ENCODE data around the gene FNDC3B.
A peak's percentile ranks its signal among the peaks of the same experiment; 100 is the strongest.

FNDC3B gene

GRCh38 chr3:172218350-172219323 is 179.3 kb downstream of the FNDC3B start:
- no peak for DNase-seq (ENCODE audit: low read depth)
- H3K4me3 ChIP-seq (ENCODE audit: control insufficient read depth, low read depth, low read length) = no peak overlapping the region
- TF ChIP-seq CTCF (conservative IDR thresholded peaks at IDR 0.05; ENCODE audit: control insufficient read depth, insufficient read depth, low read depth, low read length) = no peak

GRCh38 chr3:172219750-172220149 is 180.4 kb downstream of the FNDC3B start:
- no peak overlapping the region for H3K4me3 ChIP-seq (ENCODE audit: control insufficient read depth, low read depth, low read length)
- DNase-seq (ENCODE audit: low read depth) = no peak
- no peak for TF ChIP-seq CTCF (conservative IDR thresholded peaks at IDR 0.05; ENCODE audit: control insufficient read depth, insufficient read depth, low read depth, low read length)

DNA sequence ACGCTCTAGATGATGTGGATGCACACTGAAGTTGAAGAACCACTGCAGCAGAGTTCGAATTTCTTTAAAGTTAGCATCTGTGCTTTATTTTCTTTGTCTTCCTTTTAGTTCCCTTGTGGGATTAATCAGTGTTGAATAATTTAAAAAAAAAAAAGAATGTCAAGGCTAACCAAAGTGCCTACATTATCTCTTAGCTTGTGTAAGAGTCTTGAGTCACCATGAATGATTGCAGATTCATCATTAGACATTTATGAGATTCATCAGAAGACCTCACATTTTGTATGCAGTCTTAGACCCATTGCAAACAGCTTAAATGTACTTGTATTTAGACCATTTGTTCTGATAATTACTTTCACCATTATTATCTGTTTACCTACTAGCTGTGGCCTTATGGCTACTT is 182.2 kb downstream of the FNDC3B start:
- DNase-seq (ENCODE audit: low read depth) = peak; percentile 94
- TF ChIP-seq CTCF (conservative IDR thresholded peaks at IDR 0.05; ENCODE audit: control insufficient read depth, insufficient read depth, low read depth, low read length) = no peak
- no peak overlapping the region for H3K4me3 ChIP-seq (ENCODE audit: control insufficient read depth, low read depth, low read length)

- no peak for DNase-seq (ENCODE audit: low read depth)
- no peak for TF ChIP-seq CTCF (conservative IDR thresholded peaks at IDR 0.05; ENCODE audit: control insufficient read depth, insufficient read depth, low read depth, low read length)
Measured at GRCh38 chr3:172222478-172223071, 183.2 kb downstream of the FNDC3B start.

DNA sequence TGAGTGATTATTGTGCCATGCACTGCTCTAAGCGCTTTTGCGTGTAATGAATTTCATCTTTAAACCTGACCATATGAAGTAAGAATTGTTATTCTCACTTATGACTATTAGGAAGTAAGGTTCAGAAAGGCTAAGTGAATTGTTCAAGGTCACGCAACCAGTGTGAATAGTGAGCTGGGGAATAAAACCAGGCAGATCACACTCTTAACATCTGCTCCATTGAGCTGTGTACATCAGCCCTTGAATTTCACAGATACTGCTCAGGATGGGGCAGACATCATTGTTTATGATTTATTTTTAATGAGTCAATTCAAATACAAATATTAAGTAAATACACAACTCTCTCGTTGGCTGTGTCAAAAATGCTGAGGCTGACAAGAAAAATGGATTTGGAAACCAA is 184.5 kb downstream of the FNDC3B start:
- no peak for DNase-seq (ENCODE audit: low read depth)
- no peak for TF ChIP-seq CTCF (conservative IDR thresholded peaks at IDR 0.05; ENCODE audit: control insufficient read depth, insufficient read depth, low read depth, low read length)

More at GRCh38 chr3:172222478-172223071, 183.2 kb downstream of the FNDC3B start:
- H3K4me3 ChIP-seq (ENCODE audit: control insufficient read depth, low read depth, low read length) = no peak overlapping the region

DNA sequence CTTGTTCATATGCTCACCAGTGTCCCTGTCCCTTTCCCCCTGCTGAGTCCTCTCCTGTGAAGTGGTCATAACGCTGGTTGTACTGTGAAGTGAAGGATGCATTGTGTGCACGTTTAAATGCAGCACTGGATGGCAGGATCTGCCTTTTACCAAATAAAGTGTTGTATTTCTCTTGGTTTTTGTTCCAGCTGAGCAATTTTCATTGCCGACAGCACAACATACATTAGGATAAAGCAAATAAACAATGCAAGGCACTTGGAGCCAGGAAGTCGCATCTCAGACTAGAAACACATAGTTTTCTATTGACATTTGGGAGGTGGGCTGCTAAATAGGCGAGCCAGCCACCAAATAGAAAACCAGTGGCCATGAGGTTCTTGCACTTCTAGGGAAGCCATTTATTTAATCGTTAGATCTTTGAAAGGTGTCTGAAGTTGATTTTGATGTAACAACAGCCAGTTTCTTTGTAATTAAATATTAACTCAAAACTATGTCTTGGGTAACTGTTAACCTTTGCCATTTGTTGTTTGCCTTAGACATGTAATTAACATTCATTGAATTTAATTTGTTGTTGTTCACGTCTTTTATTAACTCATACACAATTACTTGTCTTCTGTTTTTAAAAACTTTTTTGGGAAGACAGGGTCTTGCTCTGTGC is 185.3 kb downstream of the FNDC3B start:
- no peak for TF ChIP-seq CTCF (conservative IDR thresholded peaks at IDR 0.05; ENCODE audit: control insufficient read depth, insufficient read depth, low read depth, low read length)
- no peak overlapping the region for H3K4me3 ChIP-seq (ENCODE audit: control insufficient read depth, low read depth, low read length)
- DNase-seq (ENCODE audit: low read depth) = no peak

More for the DNA sequence above, 184.5 kb downstream of the FNDC3B start:
- H3K4me3 ChIP-seq (ENCODE audit: control insufficient read depth, low read depth, low read length) = no peak overlapping the region

Measured in fibroblast of mammary gland (primary cell).